Measurements from ENCODE around the gene LYRM4.
A peak's percentile ranks its signal among the peaks of the same experiment; 100 is the strongest.

Gene LYRM4

DNA sequence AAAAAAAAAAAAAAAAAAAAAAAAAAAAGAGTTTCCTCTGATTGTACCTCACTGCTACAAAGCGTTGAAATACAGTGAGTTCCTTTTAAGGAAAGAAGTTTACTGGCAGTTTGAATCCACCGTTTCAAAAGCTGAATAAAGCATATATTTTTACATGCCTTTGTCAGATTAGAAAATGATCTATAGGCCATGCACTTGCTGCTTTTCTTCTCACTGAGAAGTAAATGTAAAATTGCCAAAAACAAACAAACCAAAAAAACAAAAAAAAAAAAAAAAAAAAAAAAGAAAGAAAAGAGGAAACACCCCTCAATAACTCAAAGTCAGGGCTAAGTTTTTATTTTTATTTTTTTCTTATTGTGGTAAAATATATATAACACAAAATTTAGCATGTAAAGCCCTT is 81.9 kb downstream of the LYRM4 start:
- H3K27ac ChIP-seq (replicated peaks): 0 out of 2 replicates have a peak overlapping the region, but pooled peaks have one; percentile 22
- no peak for TF ChIP-seq SPI1 (IDR thresholded peaks at IDR 0.05; ENCODE audit: borderline replicate concordance, low read depth)
- no peak for TF ChIP-seq POLR2AphosphoS5 (IDR thresholded peaks at IDR 0.05; ENCODE audit: low read depth)
- TF ChIP-seq, protein P1, sequence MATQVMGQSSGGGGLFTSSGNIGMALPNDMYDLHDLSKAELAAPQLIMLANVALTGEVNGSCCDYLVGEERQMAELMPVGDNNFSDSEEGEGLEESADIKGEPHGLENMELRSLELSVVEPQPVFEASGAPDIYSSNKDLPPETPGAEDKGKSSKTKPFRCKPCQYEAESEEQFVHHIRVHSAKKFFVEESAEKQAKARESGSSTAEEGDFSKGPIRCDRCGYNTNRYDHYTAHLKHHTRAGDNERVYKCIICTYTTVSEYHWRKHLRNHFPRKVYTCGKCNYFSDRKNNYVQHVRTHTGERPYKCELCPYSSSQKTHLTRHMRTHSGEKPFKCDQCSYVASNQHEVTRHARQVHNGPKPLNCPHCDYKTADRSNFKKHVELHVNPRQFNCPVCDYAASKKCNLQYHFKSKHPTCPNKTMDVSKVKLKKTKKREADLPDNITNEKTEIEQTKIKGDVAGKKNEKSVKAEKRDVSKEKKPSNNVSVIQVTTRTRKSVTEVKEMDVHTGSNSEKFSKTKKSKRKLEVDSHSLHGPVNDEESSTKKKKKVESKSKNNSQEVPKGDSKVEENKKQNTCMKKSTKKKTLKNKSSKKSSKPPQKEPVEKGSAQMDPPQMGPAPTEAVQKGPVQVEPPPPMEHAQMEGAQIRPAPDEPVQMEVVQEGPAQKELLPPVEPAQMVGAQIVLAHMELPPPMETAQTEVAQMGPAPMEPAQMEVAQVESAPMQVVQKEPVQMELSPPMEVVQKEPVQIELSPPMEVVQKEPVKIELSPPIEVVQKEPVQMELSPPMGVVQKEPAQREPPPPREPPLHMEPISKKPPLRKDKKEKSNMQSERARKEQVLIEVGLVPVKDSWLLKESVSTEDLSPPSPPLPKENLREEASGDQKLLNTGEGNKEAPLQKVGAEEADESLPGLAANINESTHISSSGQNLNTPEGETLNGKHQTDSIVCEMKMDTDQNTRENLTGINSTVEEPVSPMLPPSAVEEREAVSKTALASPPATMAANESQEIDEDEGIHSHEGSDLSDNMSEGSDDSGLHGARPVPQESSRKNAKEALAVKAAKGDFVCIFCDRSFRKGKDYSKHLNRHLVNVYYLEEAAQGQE (IDR thresholded peaks at IDR 0.05; ENCODE audit: insufficient replicate concordance, low read depth): no peak
- TF ChIP-seq GABPA (IDR thresholded peaks at IDR 0.05; ENCODE audit: low read depth): no peak
- TF ChIP-seq, protein P2, sequence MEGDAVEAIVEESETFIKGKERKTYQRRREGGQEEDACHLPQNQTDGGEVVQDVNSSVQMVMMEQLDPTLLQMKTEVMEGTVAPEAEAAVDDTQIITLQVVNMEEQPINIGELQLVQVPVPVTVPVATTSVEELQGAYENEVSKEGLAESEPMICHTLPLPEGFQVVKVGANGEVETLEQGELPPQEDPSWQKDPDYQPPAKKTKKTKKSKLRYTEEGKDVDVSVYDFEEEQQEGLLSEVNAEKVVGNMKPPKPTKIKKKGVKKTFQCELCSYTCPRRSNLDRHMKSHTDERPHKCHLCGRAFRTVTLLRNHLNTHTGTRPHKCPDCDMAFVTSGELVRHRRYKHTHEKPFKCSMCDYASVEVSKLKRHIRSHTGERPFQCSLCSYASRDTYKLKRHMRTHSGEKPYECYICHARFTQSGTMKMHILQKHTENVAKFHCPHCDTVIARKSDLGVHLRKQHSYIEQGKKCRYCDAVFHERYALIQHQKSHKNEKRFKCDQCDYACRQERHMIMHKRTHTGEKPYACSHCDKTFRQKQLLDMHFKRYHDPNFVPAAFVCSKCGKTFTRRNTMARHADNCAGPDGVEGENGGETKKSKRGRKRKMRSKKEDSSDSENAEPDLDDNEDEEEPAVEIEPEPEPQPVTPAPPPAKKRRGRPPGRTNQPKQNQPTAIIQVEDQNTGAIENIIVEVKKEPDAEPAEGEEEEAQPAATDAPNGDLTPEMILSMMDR (IDR thresholded peaks at IDR 0.05; ENCODE audit: insufficient read depth, low read length): no peak
- no peak for DNase-seq (ENCODE audit: low read depth in 1 of 2, low spot score in 1 of 2)
- no peak overlapping the region for H3K4me3 ChIP-seq (replicated peaks; ENCODE audit: insufficient read depth, low read length)
- no peaks in the 10 kb centered on the region for H3K27me3 ChIP-seq (ENCODE audit: insufficient read depth, poor library complexity, severe bottlenecking)

DNA sequence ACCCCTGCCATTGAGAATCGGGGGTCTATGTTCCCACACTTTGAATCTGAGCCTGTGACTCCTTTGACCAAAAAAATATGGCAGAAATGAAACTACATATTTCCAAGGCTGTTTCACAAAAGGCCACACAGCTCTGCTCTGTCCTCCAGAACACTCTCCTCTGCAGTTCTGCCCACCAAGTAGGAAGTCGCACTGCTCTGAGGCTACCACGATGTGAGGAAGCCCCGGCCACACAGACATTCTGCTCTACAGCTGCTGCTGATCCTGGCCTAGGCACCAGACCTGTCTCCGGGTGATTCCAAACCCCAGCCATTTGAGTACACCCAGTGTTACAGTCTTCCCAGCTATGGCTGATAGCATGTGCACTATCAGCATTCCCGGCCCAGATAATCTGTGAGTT is 85.1 kb downstream of the LYRM4 start:
- DNase-seq (ENCODE audit: low read depth in 1 of 2, low spot score in 1 of 2): peak in 1 of 2 experiments; percentile 23
- no peaks in the 10 kb centered on the region for H3K27me3 ChIP-seq (ENCODE audit: insufficient read depth, poor library complexity, severe bottlenecking)
- TF ChIP-seq GABPA (IDR thresholded peaks at IDR 0.05; ENCODE audit: low read depth) (no peak), SPI1 (IDR thresholded peaks at IDR 0.05; ENCODE audit: borderline replicate concordance, low read depth) (no peak), POLR2AphosphoS5 (IDR thresholded peaks at IDR 0.05; ENCODE audit: low read depth) (no peak)
- TF ChIP-seq, protein P1 (IDR thresholded peaks at IDR 0.05; ENCODE audit: insufficient replicate concordance, low read depth): no peak
- TF ChIP-seq, protein P2 (IDR thresholded peaks at IDR 0.05; ENCODE audit: insufficient read depth, low read length): no peak
- no peak overlapping the region for H3K27ac ChIP-seq (replicated peaks)
- no peak overlapping the region for H3K4me3 ChIP-seq (replicated peaks; ENCODE audit: insufficient read depth, low read length)

DNA sequence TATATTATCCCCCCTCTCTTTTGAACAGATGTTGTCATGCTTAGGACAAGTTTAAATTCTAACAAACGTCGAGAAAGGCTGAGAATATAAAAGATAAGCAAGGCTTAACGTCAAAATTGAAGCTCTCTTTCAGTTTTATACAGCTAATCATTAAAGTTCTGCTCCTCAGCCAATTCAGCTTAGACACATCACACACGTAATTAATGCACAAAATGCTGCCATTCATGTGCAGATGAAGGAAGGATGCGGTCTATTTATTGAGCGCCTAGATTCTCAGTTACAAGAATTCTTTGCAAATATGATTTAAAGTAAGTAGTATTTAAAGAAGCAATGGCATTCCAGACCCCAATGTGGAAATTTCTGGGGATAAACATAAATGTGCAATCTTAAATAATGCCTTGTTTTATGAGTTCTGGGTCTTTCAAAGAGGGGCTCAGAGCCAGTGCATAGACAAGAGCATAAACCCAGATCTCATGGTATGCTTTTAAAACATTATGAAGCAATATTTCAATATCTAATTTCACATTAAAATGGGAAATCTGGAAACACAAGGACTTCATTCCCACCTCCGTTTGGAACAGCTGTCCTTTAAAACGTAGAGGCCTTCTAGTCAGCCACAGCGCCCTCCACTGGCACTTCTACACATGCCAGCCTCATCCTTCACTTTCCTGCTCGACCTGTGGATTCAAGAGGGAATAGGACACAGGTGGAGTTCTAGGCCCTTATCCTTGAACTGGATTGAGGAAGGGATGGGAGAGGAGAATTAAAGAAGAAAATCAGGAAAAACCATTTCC is 85.8 kb downstream of the LYRM4 start:
- Histone ChIP-seq H3K27ac (replicated peaks) (no peak overlapping the region), H3K4me3 (replicated peaks; ENCODE audit: insufficient read depth, low read length) (no peak overlapping the region), H3K27me3 (ENCODE audit: insufficient read depth, poor library complexity, severe bottlenecking) (no peaks in the 10 kb centered on the region)
- no peak for DNase-seq (ENCODE audit: low read depth in 1 of 2, low spot score in 1 of 2)
- TF ChIP-seq SPI1 (IDR thresholded peaks at IDR 0.05; ENCODE audit: borderline replicate concordance, low read depth) (no peak), GABPA (IDR thresholded peaks at IDR 0.05; ENCODE audit: low read depth) (no peak), POLR2AphosphoS5 (IDR thresholded peaks at IDR 0.05; ENCODE audit: low read depth) (no peak)
- TF ChIP-seq, protein P1 (IDR thresholded peaks at IDR 0.05; ENCODE audit: insufficient replicate concordance, low read depth): no peak
- TF ChIP-seq, protein P2 (IDR thresholded peaks at IDR 0.05; ENCODE audit: insufficient read depth, low read length): no peak
